SKM-1 treated with dmso at 0.1 percent for 144 hours (cell line): Measurements from ENCODE around the gene ZBTB20.

Experiments
- DNase-seq: peaks from one replicate; lab custom pipeline; 2025; ENCODE audit not compliant: unreplicated experiment; lab: John Stamatoyannopoulos, UW

Gene ZBTB20

DNA sequence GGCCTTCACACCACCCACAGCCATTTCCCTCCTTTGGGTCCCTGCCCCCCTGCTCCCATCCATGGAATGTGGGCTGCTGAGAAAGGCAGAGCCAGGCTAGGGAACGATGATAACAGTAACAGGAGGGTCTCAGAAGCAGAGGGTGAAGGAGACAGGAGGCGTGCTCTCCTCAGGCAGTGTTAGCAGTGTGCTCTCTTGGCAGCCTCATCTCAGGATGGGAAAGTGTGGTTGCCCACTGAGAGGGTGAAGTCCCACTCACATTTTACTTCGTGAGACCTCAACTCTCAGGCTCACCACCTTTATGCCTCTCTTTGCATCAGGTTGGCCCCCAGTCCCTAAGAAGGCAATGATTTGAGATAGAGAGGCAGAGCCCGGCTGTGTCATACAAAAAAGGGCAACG, 828.8 kb downstream of the ZBTB20 start:
- no peak for DNase-seq

GRCh38 chr3:114314282-114314681, 832.8 kb downstream of the ZBTB20 start:
- no peak for DNase-seq

DNA sequence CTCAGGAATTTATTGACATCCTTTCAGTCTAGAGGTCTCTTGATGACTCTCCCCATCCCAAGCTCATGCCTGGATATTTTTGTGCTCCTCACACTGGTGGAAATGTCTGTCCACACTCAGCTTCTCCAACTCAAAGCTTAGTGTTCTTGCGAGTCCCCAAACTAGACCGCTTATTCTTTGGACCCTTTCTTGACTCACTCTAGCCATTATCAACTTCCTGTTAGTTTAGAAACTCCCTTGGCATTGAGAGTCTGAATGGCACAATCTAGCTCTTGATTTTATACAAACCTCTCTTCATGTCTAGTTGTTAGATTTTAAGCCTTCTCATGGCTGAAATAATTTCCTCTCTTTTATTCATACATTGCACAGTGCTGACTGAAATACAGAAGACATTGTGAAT, 833.7 kb downstream of the ZBTB20 start:
- DNase-seq, result no peak

DNA sequence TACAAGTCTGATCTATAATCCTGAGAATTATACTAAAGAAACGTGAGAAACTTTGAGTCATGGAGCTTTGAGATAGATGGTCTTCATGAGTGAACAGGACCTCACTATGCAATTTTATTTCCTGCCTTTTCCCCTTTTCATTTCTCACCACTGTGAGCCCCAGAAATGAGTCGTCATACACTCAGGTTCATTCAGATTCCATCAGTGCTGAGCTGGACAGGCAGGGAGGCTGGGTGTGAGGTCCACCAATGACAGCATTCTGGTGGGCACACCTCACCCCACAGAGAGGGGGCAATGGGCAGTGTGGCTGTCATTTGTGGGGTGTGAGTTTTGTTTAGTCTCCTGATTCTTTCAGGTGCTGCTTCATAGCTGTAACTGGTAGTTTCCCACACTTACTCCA, 836.4 kb downstream of the ZBTB20 start:
- DNase-seq, result no peak

GRCh38 chr3:114308830-114309229, 838.3 kb downstream of the ZBTB20 start:
- no peak for DNase-seq

DNA sequence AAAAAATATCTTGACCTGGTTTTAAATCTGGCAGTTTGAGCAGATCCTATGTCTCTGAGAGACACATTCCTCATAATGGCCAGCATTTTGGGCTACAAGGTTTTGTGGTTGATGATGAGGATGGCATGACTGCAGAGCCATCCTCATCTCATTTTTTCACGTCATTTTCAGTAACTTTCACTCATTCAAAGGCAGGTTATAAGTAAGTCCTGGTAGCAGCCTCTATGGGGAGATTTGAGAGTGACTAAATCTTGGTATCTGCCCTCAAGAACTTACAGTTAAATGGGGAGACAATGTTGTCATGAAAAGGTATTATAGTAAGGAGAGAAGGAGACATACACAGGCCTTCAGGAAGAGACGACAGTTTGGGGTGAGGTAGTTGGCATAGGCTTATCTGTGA, 838.7 kb downstream of the ZBTB20 start:
- DNase-seq, result no peak

DNA sequence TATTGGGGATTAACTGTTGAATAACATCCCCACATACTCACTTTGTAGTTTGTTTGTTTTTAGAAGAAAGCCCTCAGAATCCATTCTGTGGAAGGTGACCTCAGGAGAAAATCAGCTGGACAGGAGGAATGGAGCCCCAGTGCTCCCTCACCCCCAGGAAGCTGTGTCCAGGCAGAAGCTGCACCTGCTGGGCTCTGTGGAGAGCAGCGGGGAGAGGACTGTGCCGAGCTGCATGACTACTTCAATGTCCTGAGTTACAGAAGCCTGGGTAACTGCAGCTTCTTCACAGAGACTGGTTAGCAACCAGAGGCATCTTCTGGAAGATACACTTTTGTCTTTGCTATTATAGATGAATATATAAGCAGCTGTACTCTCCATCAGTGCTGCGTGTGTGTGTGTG, 839.3 kb downstream of the ZBTB20 start:
- DNase-seq, result no peak

GRCh38 chr3:114307222-114307830, 839.8 kb downstream of the ZBTB20 start:
- no peak for DNase-seq

DNA sequence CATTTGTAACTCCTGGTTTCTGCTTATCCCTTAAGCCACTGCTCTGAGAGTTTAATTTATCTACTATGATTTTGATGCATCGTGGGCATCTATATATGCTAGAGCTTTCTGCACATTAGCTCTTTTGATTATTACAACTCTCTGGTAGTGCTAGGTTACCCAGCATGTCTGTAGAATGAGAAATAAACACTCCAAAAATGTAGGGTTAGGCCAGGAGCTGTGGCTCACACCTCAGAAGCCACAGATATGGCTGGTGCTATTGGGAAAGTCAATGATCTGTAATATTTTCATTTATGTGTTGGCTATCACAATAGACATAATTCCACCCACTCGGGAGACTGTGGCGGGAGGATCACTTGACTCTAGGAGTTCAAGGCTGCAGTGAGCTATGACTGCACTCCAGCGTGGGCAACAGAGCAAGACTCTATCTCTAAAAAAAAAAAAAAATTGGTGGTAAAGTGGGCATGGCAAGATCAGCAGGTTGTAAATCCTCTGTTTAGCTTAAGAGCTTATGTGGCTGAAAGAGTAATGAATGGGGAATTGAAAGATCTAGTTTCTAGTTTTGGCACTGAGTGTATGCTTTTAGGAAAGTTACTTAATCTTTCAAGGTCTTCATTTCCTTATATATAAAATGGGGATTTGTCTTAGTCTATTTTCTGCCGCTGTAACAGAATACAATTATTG, 847.0 kb downstream of the ZBTB20 start:
- DNase-seq, result no peak

DNA sequence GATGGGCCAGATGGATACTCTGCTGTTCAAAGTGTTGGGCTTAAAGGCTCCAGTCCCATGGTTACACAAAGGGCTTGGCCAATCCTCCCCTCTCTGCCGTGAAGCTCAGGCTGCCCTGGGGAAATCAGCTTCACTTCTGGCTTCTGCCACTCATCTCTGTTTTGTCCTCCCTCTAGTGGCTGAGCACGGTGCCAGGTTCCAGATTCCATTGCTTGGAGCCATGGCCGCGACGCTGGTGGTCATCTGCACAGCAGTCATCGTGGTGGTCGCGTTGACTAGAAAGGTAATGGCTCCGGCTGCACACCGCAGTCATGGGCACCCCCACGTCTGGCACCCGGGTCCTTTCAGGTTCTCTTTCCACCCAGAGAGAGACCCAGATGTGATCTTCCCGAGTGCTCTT, 847.7 kb downstream of the ZBTB20 start:
- peak; percentile 15 for DNase-seq

DNA sequence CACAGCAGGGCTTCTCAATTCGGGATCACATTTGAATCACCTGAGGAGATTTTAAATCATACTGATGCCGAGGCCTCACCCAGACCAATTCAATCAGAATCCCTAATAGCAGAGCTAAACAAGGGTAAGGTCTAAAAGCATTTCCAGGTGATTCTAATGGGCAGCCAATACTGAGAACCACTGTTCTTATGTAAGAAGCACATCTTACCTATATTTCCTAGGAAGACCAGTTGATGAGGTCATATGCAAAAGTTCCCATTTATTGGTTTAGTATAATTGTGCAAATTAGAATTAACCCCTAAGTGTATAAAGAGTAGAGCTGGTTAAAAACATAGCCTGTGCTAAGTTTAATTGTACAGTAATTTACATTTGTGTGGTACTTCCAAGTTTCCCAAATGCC, 851.1 kb downstream of the ZBTB20 start:
- DNase-seq, result no peak

DNA sequence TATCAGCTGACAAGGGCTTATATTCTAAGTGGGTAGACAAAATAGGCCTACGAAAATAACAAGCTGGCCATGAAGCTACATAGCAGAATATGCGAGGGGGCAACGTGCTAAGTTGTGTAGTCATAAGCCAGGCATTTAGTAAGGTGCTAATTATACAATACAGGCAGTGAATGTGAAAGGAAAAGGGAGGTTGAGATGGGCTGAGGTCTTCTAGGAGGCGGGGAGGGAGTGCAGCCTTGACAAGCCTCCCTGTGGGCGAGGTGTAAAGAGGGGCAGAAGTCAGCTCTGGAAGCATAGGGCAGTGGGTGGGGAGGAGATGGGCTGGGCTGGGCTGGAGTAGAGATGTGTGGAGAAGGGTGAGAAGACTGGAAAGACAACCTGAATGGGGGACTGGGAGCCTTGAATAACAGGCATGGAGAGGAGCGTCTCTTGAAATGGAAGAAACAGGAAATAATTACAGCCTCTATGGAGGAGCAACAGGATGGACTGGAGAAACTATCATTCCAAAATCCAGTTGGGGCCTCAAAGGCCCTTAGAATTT, 852.1 kb downstream of the ZBTB20 start:
- DNase-seq, result no peak

DNA sequence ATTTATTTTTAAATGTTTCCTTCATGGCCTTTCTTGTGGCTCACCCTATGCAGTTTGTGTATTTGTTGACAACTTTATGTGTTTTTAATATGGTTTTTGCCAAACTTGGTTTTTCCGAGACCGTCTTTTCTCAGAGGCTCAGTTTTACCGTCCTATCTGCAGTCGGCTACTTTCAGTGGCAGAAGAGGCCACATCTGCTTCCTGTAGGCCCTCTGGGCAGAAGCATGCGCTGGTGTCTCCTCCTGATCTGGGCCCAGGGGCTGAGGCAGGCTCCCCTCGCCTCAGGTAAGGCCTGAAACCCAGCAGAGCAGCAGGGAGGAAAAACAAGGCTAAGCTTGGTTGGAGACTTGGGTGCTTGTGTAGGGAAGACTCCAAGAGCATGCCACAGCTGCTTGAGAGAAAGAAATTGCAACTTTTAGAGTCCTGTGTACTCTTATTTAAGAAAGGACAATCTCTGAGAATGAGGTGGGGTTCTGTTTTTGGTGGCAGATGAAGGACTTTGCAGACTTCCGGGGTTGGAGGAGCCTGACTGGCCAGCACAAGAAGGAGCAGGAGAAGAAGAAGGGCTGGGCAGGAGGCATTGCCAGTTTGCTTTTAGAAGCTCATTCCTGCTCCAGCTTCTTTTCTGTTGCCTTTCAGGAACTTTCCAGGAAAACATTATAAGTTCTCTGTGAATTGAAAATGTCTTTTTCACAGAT, 853.1 kb downstream of the ZBTB20 start, which contains the start of gene TIGIT:
Gene TIGIT (plus strand): TSS at position 191 of the 698 bp plus-strand sequence. CDS start 34 bp downstream, at position 225.
- DNase-seq, result no peak

DNA sequence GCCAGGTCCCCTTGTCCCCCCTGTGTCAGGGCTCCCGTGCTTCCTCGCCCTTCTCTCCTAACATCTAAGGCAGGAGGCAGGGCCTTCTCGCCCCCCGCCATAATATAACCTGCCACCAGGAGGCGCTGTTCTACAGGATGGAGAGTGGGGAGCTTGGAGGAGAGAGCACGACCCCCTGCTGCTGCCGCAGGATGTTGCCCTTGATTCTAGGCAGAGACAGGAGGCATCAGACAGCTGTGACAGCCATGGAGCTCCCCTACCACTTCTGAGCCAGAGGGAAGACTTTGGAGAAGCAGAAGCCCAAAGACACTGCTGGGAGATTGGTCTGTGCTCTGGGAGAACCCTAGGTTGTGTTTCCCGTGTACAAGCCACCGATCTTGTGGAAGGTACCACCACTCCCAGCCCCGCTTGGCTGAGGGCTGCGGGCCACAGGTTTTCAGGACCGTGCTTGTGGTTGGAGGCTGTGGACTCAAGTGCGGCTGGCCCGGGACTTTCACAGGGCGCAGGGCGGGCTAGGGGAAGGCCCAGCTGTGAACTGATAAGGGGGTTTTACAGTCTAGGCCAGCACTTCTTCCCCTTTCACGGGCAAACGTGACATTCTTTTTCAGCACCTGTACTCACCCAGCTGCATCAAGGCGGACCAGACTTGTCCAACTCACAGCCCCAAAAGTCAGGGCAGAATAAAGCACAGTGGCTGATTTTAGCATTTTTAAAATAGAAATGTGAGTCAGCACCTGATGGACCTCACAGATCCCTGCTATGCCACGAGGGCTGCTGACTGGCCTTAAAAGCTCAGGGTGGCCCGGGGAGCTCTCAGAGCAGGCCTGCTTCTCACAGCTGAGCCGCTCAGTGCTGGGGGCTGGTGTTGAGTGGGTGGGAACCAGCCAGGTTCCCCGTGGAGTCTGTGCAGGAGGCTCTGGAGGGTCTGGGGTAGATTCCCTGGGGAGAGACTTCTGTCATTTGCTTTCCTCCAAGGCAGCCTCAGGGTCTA, 855.9 kb downstream of the ZBTB20 start:
- DNase-seq, result peak; percentile 42

DNA sequence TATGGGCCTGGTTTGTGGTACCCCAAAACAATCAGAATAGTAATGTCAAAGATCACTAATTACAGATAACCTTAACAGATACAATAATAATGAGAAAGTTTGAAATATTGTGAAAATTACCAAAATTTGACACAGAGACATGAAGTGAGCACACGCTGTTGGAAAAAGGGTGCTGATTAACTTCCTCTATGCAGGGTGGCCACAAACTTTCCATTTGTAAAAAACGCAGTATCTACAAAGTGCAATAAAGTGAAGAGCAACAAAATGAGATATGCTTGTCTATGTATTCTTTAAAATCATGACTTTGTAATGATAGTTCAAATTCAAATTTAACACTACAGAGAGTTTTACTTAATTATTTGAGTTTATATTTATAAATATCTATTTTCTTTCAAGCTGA, 860.8 kb downstream of the ZBTB20 start:
- DNase-seq, result no peak

- no peak for DNase-seq
Observed at GRCh38 chr3:114285648-114286230, 861.3 kb downstream of the ZBTB20 start.

DNA sequence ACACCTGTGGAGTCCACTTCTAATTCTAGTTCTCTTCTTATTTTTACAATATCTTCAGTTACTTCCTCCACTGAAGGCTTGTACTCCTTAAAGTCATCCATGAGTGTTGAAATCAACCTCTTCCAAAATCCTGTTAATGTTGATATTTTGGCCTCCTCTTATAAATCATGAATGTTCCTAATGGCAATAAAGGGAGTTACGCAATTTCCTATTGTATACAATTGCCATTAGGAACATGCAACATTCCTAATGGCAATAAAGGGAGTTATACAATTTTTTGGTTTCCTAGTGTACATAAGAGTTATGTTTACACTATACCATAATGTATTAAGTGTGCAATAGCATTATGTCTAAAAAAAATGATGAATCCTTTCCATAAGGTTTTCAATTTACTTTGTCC, 862.4 kb downstream of the ZBTB20 start:
- DNase-seq, result no peak
